Astrocyte of the spinal cord (primary cell): ENCODE data around the gene SPNS1.
"Not testable (repeated sequence)": the region's sequence is repeated elsewhere in the genome, so short reads cannot be mapped to it uniquely, and the experiment has no call there.

ENCODE experiments used
- DNase-seq: peaks from one replicate; pipeline ENCODE4 v3.0.0; 2011; ENCODE audit warnings: low read depth, low spot score
- H3K4me3 ChIP-seq: 2 replicates; pipeline ENCODE4 v1.5.1; 2011; ENCODE audit warnings: low read depth, mild to moderate bottlenecking, low read length, moderate library complexity
- CTCF ChIP-seq: IDR thresholded peaks from 2 replicates; pipeline ENCODE4 v1.5.1; 2012; ENCODE audit warnings: low read depth, mild to moderate bottlenecking, low read length, inconsistent platforms
- in situ Hi-C: cut with HindIII; loops from 2 replicates; pipeline ENCODE4 v1.10.0; 2017; ENCODE audit warnings: low sequenced_read_pairs

SPNS1 gene

GRCh38 chr16:28958216-28958615 is 16.4 kb upstream of the SPNS1 start:
- TF ChIP-seq CTCF = no peak
- in situ Hi-C loops = no loop called here
- no peak overlapping the region for H3K4me3 ChIP-seq
- DNase-seq = no peak

DNA sequence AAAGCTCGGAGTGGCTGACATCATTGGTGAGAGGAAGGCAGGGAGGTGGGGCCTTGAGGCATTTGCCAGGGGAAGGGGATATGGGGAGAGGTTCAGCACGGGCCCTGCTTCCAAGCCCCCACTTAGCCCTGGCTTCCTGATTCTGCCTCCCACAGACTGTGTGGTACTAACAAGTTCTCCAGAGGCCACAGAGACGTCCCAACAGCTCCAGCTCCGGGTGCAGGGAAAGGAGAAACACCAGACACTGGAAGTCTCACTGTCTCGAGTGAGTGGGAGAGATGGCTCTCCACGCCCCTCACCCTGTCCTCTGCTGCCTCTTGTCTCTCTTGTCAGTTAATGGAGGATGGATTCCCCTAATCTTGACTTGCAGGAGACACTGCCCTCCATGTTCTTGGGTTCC is 15.7 kb upstream of the SPNS1 start:
- DNase-seq = no peak
- no peak overlapping the region for H3K4me3 ChIP-seq
- no peak for TF ChIP-seq CTCF
- in situ Hi-C loops = no loop called here

GRCh38 chr16:28964072-28964471 is 10.5 kb upstream of the SPNS1 start:
- in situ Hi-C loops = no loop called here
- DNase-seq = no peak
- TF ChIP-seq CTCF = no peak
- no peak overlapping the region for H3K4me3 ChIP-seq

GRCh38 chr16:28964496-28964895 is 10.1 kb upstream of the SPNS1 start:
- DNase-seq = no peak
- H3K4me3 ChIP-seq = no peak overlapping the region
- in situ Hi-C loops = no loop called here
- no peak for TF ChIP-seq CTCF

DNA sequence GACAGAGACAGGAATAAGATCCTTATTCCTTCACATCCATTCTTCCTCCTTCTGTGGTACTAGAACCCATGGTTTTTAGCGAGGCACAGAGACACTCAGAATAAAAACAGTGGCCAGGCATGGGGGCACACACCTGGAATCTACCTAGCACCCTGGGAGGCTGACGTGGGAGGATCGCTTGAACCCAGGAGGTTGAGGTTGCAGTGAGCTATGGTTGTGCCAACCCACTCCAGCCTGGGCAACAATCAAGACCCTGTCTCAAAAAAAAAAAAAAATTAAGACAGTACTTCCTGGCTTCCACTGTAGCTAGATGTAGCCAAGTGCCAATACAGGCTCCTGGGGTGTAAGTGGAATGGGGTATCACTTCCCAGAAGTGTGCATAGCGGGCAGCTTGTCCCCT is 7.4 kb upstream of the SPNS1 start:
- H3K4me3 ChIP-seq = no peak overlapping the region
- TF ChIP-seq CTCF = no peak
- in situ Hi-C loops = no loop called here

DNA sequence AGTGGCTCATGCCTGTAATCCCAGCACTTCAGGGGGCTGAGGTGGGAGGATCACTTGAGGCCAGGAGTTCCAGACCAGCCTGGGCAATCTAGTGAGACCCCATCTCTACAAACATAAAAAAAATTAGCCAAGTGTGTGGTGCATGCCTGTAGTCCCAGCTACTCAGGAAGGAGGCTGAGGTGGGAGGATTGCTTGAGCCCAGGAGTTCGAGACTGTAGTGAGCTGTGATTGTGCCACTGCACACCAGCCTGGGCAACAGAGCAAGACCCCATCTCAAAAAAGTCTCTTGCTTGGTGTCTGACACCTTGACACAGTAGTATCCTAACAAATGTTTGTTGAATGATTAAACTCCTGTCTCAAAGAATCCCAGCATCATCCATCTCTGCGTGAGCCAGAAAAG is 4.9 kb upstream of the SPNS1 start:
- in situ Hi-C loops, H3K4me3 ChIP-seq, DNase-seq: not testable (repeated sequence)

More for the DNA sequence above, 7.4 kb upstream of the SPNS1 start:
- DNase-seq = no peak

DNA sequence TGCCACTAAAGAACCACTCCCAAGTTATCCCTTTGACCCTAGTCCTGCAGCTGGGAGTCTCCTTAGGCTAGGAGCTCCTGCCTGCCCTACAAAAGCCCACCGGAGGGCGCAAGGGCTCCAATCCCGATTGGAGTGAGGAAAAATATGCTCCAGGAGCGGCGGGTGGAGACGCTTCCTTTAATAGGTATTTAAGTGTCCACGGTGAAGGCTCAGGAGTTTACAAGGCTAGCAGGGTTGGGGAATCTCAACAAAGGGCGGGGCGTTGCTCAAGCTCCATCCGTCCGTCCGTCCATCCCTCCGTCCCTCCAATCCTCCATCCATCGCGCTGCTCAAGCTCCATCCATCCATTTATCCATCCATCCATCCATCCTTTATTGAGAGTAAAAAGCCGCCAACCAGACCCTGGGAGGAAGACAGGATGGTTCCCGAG is 556 bp upstream of the SPNS1 start:
- peak; percentile 72 for DNase-seq
- TF ChIP-seq CTCF = peak; percentile 86
- in situ Hi-C loops = no loop called here
- peak overlapping the region; percentile 92 for H3K4me3 ChIP-seq
